Right cardiac atrium (tissue), 5 donors: Measurements from ENCODE around the gene MCM8. TPM values are rescaled to one million over a fixed set of nuclear protein-coding genes. Genes with fewer than 3 reads are reported as not detected.

Source experiments
- ATAC-seq, 2 donors: fragments of 200-7000 bp; cut with Tn5 transposase; one replicate each; pipeline versions ENCODE4 v1.8.0 to v1.9.1; 2020; ENCODE audit warnings: moderate library complexity in 2 of 2, mild to moderate bottlenecking in 1 of 2
- DNase-seq, 3 donors: peaks; one replicate each; pipeline ENCODE4 v3.0.0-alpha.2; 2020
- H3K27ac ChIP-seq: one replicate; pipeline ENCODE4 v1.5.1; 2013; ENCODE audit warnings: mild to moderate bottlenecking, low read length, control low read depth, moderate library complexity
- H3K27me3 ChIP-seq: one replicate; pipeline ENCODE4 v1.6.1; 2013; ENCODE audit not compliant: control insufficient read depth, insufficient read depth
- H3K4me1 ChIP-seq: one replicate; pipeline ENCODE4 v1.6.1; 2013; ENCODE audit warnings: low read length; ENCODE audit not compliant: control insufficient read depth, insufficient read depth
- H3K4me3 ChIP-seq: one replicate; pipeline ENCODE4 v1.5.1; 2013; ENCODE audit warnings: low read length, control low read depth
- H3K9me3 ChIP-seq: one replicate; pipeline ENCODE4 v1.6.1; 2013; ENCODE audit warnings: low read length; ENCODE audit not compliant: control insufficient read depth
- WGBS: extraction: QIAGEN DNeasy Blood & Tissue Kit; methylation state at CpG from one replicate; pipeline ENCODE4 v1.1.7; 2013; 5-methylcytosine and 5-hydroxymethylcytosine counted together
- intact Hi-C, 4 donors: fragments of 100-400 bp; cut with DNase I; formaldehyde crosslinking; loops; one replicate each; pipeline versions ENCODE4 v1.11.0 to v1.14.0; 2022 to 2023
- polyA plus RNA-seq: library from polyadenylated mRNA; stranded (reverse); fragments of 200-250 nt; gene quantifications from one replicate; pipeline ENCODE4 v1.2.3, GENCODE V29; 2013
- total RNA-seq, 4 donors: library from RNA; stranded (reverse); fragmentation: NEBNext Ultra II Directional; extraction: Animal tissue kit (Norgen Biotek cat#: 25700); gene quantifications; one replicate each; pipeline ENCODE4 v1.2.1, GENCODE V29; 2021
- donor health status: healthy with polysubstance abuse.
- donor health status: DM: no; HTN: yes; CAD: no.
- donor health status: DM: no; HTN: no; CAD: no.
- donor health status: DM: no; HTN: yes; CAD: no; lungs with severe emphysema.
- donor health status: DM: yes; HTN: yes; CAD: no.

Gene MCM8
- total and polyA plus RNA-seq, 5 donors = 2.9 to 8.4 (median 6.9) TPM

- no peak overlapping the region for H3K27ac ChIP-seq
- no peaks in the 10 kb centered on the region for H3K4me1 ChIP-seq
- H3K27me3 ChIP-seq = no peaks in the 10 kb centered on the region
- H3K9me3 ChIP-seq = no peaks in the 10 kb centered on the region
- ATAC-seq = no peak
- no peak overlapping the region for H3K4me3 ChIP-seq
- DNase-seq = no peak
- 81% methylated on average over 2 of the region's 2 CpGs for WGBS
- intact Hi-C loops = no loop called here
Measured at GRCh38 chr20:6044115-6044514, 93.7 kb downstream of the MCM8 start.

DNA sequence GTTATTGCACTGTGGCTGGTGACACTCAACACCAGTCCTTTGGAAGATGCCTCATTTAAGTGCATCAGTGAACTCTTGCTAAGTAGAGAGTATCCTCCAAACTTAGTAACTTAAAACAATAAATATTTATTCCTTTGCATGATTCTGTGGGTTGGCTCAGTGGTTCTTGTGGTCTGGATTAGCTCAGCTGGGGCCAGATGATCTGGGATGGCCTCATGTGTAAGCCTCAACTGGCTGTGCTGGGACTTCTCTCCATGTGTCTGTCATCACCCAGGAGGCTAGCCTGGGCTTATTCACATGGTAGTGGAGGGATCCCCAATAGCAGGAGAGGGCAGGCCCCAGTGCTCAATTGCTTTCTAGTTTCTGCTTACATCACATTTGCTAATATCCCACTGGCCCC lies 95.1 kb downstream of the MCM8 start:
- intact Hi-C loops = no loop called here
- no peak overlapping the region for H3K27ac ChIP-seq
- no peaks in the 10 kb centered on the region for H3K27me3 ChIP-seq
- H3K4me3 ChIP-seq = no peak overlapping the region
- no peaks in the 10 kb centered on the region for H3K9me3 ChIP-seq
- H3K4me1 ChIP-seq = no peaks in the 10 kb centered on the region
- DNase-seq (no peak), ATAC-seq (no peak)

- 64% methylated on average over 1 of the region's 1 CpG for WGBS
- H3K27me3 ChIP-seq = no peaks in the 10 kb centered on the region
- ATAC-seq = no peak
- DNase-seq = no peak
- no peaks in the 10 kb centered on the region for H3K9me3 ChIP-seq
- intact Hi-C loops = no loop called here
- H3K4me1 ChIP-seq = no peaks in the 10 kb centered on the region
- H3K27ac ChIP-seq = no peak overlapping the region
- no peak overlapping the region for H3K4me3 ChIP-seq
Measured at GRCh38 chr20:6046432-6046831, 96.0 kb downstream of the MCM8 start.

DNA sequence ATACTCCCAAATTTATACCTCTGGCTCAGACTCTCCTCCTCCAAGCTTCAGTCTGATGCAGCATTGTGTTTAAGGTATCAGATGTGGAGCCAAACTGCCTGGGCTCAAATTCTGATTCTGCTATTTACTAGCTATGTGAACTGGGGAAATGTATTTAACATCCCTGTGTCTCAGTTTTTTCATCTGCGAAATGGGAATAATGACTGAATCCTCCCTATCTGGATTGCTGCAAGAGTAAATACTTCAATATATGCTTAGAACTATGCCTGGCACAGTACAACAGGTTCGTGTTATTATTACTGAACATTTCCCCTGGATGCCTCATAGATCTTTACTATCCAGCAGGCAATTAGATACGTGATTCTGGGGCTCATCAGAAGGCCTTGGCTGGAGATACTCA lies 97.9 kb downstream of the MCM8 start:
- ATAC-seq (no peak), DNase-seq (no peak)
- Histone ChIP-seq H3K27ac (no peak overlapping the region), H3K27me3 (no peaks in the 10 kb centered on the region), H3K4me3 (no peak overlapping the region), H3K9me3 (no peaks in the 10 kb centered on the region), H3K4me1 (no peaks in the 10 kb centered on the region)
- WGBS = 89% methylated on average over 3 of the region's 3 CpGs
- intact Hi-C loops = no loop called here

Other genes starting within 250 kb of the MCM8 start
- 10 to 100 TPM in 3 of 4 donors, 1 to 10 TPM in 1; 8.4 to 13.6 (median 11.9) TPM for gene SHLD1, start 200.3 kb upstream of the MCM8 start, total RNA-seq
- 13.7 TPM for gene SHLD1, start 200.3 kb upstream of the MCM8 start, polyA plus RNA-seq
- gene CHGB, start 39.1 kb upstream of the MCM8 start, total RNA-seq = 10 to 100 TPM; 48.6 to 99.8 (median 56.2) TPM
- 65.5 TPM for gene CHGB, start 39.1 kb upstream of the MCM8 start, polyA plus RNA-seq
- gene TRMT6, start 119 bp upstream of the MCM8 start, total RNA-seq = 10 to 100 TPM in 1 of 4 donors, 1 to 10 TPM in 3; 8.9 to 11.0 (median 9.5) TPM
- gene TRMT6, start 119 bp upstream of the MCM8 start, polyA plus RNA-seq = 7.6 TPM
- 10 to 100 TPM; 75.2 to 99.0 (median 80.7) TPM for gene CRLS1, start 55.5 kb downstream of the MCM8 start, total RNA-seq
- gene CRLS1, start 55.5 kb downstream of the MCM8 start, polyA plus RNA-seq = 115 TPM
- gene LRRN4, start 103.4 kb downstream of the MCM8 start, total RNA-seq = under 1 TPM; 0.11 to 0.77 (median 0.39) TPM
- gene LRRN4, start 103.4 kb downstream of the MCM8 start, polyA plus RNA-seq = 0.05 TPM
- 1 to 10 TPM; 1.7 to 2.9 (median 2.1) TPM for gene FERMT1, start 172.4 kb downstream of the MCM8 start, total RNA-seq
- gene FERMT1, start 172.4 kb downstream of the MCM8 start, polyA plus RNA-seq = 0.54 TPM